Central memory CD8-positive, alpha-beta T cell (primary cell): Measurements from ENCODE around the gene MOK.

Experiments used
- ATAC-seq: fragments of 150-1000 bp; cut with Tn5 transposase; replicated peaks from 2 replicates; pipeline ENCODE4 v1.10.0; 2022; ENCODE audit warnings: mild to moderate bottlenecking, moderate FRiP score, moderate number of reproducible peaks; ENCODE audit not compliant: poor library complexity, severe bottlenecking; ENCODE audit errors: extremely low read depth
- DNase-seq, 2 donors: peaks; one replicate each; pipeline ENCODE4 v3.0.0; 2021; ENCODE audit warnings: low spot score in 2 of 2
- H3K27ac Mint-ChIP-seq: one replicate; pipeline ENCODE4 v1.8.0; 2022; ENCODE audit warnings: low read depth, mild to moderate bottlenecking, moderate library complexity, mixed read lengths
- H3K27me3 Mint-ChIP-seq: one replicate; pipeline ENCODE4 v1.8.0; 2022; ENCODE audit warnings: mixed read lengths
- H3K36me3 Mint-ChIP-seq: one replicate; pipeline ENCODE4 v1.8.0; 2022; ENCODE audit warnings: mild to moderate bottlenecking, moderate library complexity, mixed read lengths; ENCODE audit not compliant: insufficient read depth
- H3K4me1 Mint-ChIP-seq: one replicate; pipeline ENCODE4 v1.8.0; 2022; ENCODE audit warnings: mixed read lengths
- H3K4me3 Mint-ChIP-seq: one replicate; pipeline ENCODE4 v1.8.0; 2022; ENCODE audit warnings: mild to moderate bottlenecking, moderate library complexity, mixed read lengths
- H3K9me3 Mint-ChIP-seq: one replicate; pipeline ENCODE4 v1.8.0; 2022; ENCODE audit warnings: mixed read lengths

The MOK gene

DNA sequence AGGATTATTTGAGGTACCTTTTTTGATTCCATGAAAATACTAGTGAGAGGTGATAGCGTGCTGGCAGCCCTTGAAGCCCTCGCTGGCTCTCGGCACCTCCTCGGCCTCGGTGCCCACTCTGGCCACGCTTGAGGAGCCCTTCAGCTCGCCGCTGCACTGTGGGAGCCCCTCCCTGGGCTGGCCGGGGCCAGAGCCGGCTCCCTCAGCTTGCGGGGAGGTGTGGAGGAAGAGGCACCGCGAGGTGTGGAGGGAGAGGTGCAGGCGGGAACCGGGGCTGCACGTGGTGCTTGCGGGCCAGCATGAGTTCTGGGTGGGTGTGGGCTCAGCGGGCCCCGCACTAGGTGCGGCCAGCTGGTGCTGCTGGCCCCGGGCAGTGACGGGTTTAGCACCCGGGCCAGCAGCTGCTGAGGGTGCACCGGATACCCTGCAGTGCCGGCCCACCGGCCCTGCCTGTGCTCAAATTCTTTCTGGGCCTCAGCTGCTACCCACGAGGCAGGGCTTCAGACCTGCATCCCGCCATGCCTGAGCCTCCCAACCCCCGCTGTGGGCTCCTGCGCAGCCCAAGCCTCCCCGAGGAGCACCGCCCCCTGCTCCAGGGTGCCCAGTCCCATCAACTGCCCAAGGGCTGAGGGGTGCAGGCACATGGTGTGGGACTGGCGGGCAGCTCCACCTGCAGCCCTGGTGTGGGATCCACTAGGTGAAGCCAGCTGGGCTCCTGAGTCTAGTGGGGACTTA lies 7.4 kb downstream of the MOK start:
- H3K27me3 Mint-ChIP-seq, result no peaks in the 10 kb centered on the region
- no peak overlapping the region for H3K4me3 Mint-ChIP-seq
- ATAC-seq (no peak), DNase-seq (no peak)
- no peaks in the 10 kb centered on the region for H3K4me1 Mint-ChIP-seq
- H3K9me3 Mint-ChIP-seq, result no peaks in the 10 kb centered on the region
- no peak overlapping the region for H3K27ac Mint-ChIP-seq
- H3K36me3 Mint-ChIP-seq, result no peaks in the 10 kb centered on the region

GRCh38 chr14:102295270-102295669 lies 9.7 kb downstream of the MOK start:
- H3K4me3 Mint-ChIP-seq, result no peak overlapping the region
- H3K36me3 Mint-ChIP-seq, result no peaks in the 10 kb centered on the region
- DNase-seq (no peak), ATAC-seq (no peak)
- no peaks in the 10 kb centered on the region for H3K9me3 Mint-ChIP-seq
- no peak overlapping the region for H3K27ac Mint-ChIP-seq
- no peaks in the 10 kb centered on the region for H3K4me1 Mint-ChIP-seq
- no peaks in the 10 kb centered on the region for H3K27me3 Mint-ChIP-seq

GRCh38 chr14:102293781-102294180 lies 11.2 kb downstream of the MOK start:
- ATAC-seq (no peak), DNase-seq (no peak)
- Mint-ChIP-seq H3K4me3 (no peak overlapping the region), H3K27me3 (no peaks in the 10 kb centered on the region), H3K27ac (no peak overlapping the region), H3K9me3 (no peaks in the 10 kb centered on the region), H3K4me1 (no peaks in the 10 kb centered on the region), H3K36me3 (no peaks in the 10 kb centered on the region)

GRCh38 chr14:102292441-102292840 lies 12.5 kb downstream of the MOK start:
- H3K4me3 Mint-ChIP-seq, result no peak overlapping the region
- H3K9me3 Mint-ChIP-seq, result no peaks in the 10 kb centered on the region
- no peaks in the 10 kb centered on the region for H3K4me1 Mint-ChIP-seq
- H3K36me3 Mint-ChIP-seq, result no peaks in the 10 kb centered on the region
- no peak overlapping the region for H3K27ac Mint-ChIP-seq
- DNase-seq, result no peak
- no peak for ATAC-seq
- no peaks in the 10 kb centered on the region for H3K27me3 Mint-ChIP-seq

- DNase-seq, result no peak
- Mint-ChIP-seq H3K9me3 (no peaks in the 10 kb centered on the region), H3K27me3 (no peaks in the 10 kb centered on the region), H3K4me1 (no peaks in the 10 kb centered on the region), H3K4me3 (no peak overlapping the region), H3K27ac (no peak overlapping the region), H3K36me3 (no peaks in the 10 kb centered on the region)
- ATAC-seq, result no peak
Measured at GRCh38 chr14:102288139-102288538, 16.8 kb downstream of the MOK start.

DNA sequence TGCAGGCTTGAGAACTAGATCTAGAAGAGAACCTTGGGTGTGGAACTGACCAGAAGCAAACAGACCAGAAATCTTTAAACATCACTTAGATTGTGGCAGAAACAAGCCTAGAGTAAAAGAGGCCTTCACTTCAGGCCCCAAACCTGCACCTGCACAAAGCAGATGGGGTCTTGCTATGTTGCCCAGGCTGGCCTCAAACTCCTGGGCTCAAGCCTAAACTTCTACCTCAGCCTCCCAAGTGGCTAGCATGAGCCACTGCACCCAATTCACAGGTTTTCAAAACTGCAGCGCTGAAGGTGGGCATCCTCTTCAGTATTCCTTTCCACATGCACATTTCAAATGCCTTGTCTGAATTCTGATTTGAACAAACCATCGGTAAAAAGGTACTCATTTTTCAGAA lies 19.9 kb downstream of the MOK start:
- no peaks in the 10 kb centered on the region for H3K36me3 Mint-ChIP-seq

DNA sequence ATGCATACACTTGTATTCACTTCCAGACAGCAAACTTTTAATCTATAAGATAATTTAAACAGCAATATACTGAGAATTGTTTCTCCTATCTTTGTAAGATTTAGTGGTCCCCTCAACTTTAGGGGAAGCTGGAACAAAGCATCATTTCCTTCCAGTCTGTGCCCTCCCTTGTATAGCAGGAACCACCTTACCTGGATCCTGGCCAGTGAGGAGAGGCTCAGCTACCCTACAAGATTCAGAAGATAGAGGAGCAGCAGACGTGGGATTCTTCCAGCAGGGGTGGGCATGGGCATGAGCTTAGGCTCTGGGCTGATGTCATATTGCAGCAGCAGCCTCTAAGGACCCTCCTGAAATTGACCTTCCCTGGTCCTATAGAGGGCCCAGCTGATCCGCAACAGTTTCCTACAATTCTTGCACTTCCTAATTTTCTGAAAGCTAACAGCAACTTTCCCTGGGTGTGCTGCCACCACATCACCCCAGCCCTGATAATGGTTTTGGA lies 21.3 kb downstream of the MOK start:
- Mint-ChIP-seq H3K4me1 (no peaks in the 10 kb centered on the region), H3K27ac (no peak overlapping the region), H3K36me3 (no peaks in the 10 kb centered on the region), H3K4me3 (no peak overlapping the region), H3K27me3 (no peaks in the 10 kb centered on the region), H3K9me3 (no peaks in the 10 kb centered on the region)
- ATAC-seq, result no peak
- no peak for DNase-seq

More for the DNA sequence above, 19.9 kb downstream of the MOK start:
- no peak overlapping the region for H3K27ac Mint-ChIP-seq
- no peaks in the 10 kb centered on the region for H3K27me3 Mint-ChIP-seq
- no peak for DNase-seq
- H3K9me3 Mint-ChIP-seq, result no peaks in the 10 kb centered on the region
- ATAC-seq, result no peak
- no peak overlapping the region for H3K4me3 Mint-ChIP-seq
- no peaks in the 10 kb centered on the region for H3K4me1 Mint-ChIP-seq

DNA sequence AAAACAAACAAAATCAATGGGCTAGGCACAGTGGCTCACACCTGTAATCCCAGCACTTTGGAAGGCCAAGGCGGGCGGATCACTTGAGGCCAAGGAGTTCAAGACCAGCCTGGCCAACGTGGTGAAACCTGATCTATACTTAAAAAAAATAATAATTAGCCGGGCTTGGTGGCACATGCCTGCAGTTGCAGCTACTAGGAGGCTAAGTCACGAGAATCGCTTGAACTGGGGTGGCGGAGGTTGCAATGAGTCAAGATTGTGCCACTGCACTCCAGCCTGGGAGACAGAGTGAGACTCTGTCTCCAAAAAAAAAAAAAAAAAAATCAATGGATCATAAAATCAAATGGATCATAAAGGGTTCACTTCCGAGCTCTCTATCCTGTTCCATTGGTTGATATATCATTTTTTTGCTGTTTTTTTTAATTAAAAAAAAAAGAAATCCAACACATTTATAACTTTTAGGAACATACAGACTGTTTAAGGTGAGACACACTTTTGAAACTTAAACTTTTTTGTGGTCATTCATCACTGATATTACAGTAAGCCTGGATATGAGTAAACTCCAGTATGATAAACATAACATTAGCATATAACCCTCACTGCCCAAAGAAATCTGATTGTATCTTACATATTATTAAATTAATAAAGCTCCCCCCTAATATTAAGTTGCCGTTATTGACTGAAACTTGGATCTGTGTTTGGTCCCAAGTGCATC lies 22.1 kb downstream of the MOK start:
- Mint-ChIP-seq H3K4me3 (no peak overlapping the region), H3K9me3 (no peaks in the 10 kb centered on the region), H3K4me1 (no peaks in the 10 kb centered on the region), H3K27ac (no peak overlapping the region), H3K27me3 (no peaks in the 10 kb centered on the region), H3K36me3 (no peaks in the 10 kb centered on the region)
- no peak for ATAC-seq
- DNase-seq, result no peak

DNA sequence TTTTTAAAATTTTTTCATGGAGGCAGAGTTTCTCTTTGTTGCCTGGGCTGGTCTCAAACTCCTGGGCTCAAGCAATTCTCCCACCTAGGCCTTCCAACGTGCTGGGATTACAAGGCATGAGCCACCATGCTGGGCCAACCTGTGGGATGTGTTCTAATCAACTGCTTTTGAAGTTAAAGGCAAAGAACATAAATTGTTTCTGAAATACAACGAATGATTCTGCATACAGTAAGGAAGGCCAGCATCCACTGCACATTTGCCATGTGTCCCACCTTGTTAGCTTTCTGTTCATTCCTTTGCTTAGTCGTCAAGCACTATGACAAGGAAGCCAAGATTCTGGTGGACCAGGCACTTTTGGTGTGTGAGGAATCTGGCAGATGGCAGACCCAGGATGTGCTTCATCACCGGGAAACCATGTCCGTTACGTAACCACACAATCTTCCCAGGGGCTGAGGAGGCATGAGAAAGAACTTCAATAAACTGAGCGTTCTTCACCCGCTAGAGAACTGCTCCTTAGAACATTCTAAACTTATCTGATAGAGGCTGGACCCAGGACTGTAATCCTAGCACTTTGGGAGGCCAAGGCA lies 24.5 kb downstream of the MOK start:
- Mint-ChIP-seq H3K27me3 (no peaks in the 10 kb centered on the region), H3K36me3 (no peaks in the 10 kb centered on the region)
- DNase-seq, result no peak

GRCh38 chr14:102279688-102280348 lies 25.1 kb downstream of the MOK start:
- Mint-ChIP-seq H3K4me3 (no peak overlapping the region), H3K27me3 (no peaks in the 10 kb centered on the region), H3K36me3 (no peaks in the 10 kb centered on the region), H3K27ac (no peak overlapping the region), H3K9me3 (no peaks in the 10 kb centered on the region), H3K4me1 (no peaks in the 10 kb centered on the region)
- ATAC-seq, result no peak
- no peak for DNase-seq

More for the DNA sequence above, 24.5 kb downstream of the MOK start:
- no peak for ATAC-seq
- no peak overlapping the region for H3K4me3 Mint-ChIP-seq
- H3K27ac Mint-ChIP-seq, result no peak overlapping the region
- no peaks in the 10 kb centered on the region for H3K4me1 Mint-ChIP-seq
- H3K9me3 Mint-ChIP-seq, result no peaks in the 10 kb centered on the region

DNA sequence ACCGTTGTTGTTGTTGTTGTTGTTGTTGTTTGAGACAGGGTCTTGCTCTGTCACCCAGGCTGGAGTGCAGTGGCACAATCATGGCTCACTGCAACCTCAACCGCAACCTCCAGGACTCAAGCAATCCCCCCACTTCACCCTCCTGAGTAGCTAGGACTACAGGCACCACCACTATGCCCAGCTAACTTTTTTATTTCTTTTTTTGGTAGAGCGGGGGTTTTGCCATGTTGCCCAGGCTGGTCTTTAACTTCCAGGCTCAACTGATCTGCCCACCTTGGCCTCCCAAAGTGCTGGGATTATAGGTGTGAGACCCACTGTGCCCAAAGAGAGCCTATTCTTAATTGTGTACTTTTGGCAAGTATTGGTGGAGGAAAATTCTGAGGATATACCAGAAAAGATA lies 25.7 kb downstream of the MOK start:
- no peaks in the 10 kb centered on the region for H3K4me1 Mint-ChIP-seq
- no peak overlapping the region for H3K4me3 Mint-ChIP-seq
- H3K9me3 Mint-ChIP-seq, result no peaks in the 10 kb centered on the region
- H3K27ac Mint-ChIP-seq, result no peak overlapping the region
- ATAC-seq, result no peak
- no peaks in the 10 kb centered on the region for H3K36me3 Mint-ChIP-seq
- no peak for DNase-seq
- no peaks in the 10 kb centered on the region for H3K27me3 Mint-ChIP-seq

DNA sequence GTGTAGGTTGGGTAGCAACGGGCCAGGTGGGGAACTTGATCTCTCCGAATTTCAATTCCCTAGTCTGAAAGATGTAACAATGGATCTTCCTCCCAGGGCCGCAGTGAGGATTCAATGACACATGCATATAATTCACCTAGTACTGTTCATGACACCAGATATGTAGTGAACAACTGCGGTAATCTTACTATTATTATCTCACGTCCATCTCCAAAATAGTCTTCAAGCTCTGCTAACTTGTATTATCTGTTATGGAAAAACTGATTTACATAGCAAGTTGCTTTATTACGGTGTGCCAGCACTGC lies 26.4 kb downstream of the MOK start:
- H3K4me3 Mint-ChIP-seq, result no peak overlapping the region
- no peak for ATAC-seq
- H3K4me1 Mint-ChIP-seq, result no peaks in the 10 kb centered on the region

More for the DNA sequence above, 26.4 kb downstream of the MOK start:
- H3K36me3 Mint-ChIP-seq, result no peaks in the 10 kb centered on the region
- H3K9me3 Mint-ChIP-seq, result no peaks in the 10 kb centered on the region
- H3K27me3 Mint-ChIP-seq, result no peaks in the 10 kb centered on the region
- no peak for DNase-seq
- no peak overlapping the region for H3K27ac Mint-ChIP-seq
